Activated effector memory CD4-positive, alpha-beta T cell treated with anti-CD3 and anti-CD28 coated beads, Interleukin-2, amount 50 U/mL, for 16 hours (primary cell): Measurements from ENCODE around the gene PLAC9.
A peak's percentile ranks its signal among the peaks of the same experiment; 100 is the strongest.

Experiments used
- DNase-seq: peaks from one replicate; pipeline ENCODE4 v3.0.0-alpha.2; 2020

PLAC9 gene

DNA sequence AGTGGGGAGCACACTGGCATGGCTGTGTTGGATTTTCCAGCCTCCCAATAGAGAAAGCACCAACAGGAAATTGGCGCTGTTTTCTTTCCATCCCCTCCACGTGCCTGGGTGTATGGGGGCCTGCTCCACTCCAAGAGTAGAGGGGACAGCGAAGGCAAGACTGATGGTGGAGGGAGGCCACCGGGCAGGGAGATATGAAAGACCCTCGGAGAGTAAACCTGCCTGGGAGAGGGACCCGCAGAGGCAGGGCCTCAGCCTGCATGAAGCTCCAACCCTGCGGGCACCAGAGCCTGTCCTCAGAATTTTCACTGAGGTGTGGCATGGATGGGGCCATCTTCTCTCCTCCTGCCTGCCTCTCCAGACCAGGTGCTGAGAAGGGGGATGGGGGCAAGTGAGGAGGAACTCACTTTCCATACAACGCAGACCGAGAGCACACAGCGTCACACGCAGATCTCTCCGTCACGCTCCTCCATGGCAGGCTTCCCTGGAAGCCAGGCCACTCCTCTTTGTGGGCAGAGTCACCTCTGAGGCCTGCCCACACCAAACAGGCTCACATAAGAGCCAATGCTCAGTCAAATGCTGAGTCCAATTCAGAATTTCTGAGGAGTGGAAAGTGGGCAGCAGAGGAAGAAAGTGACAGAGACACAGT is 54.0 kb downstream of the PLAC9 start:
- DNase-seq: peak; percentile 63

DNA sequence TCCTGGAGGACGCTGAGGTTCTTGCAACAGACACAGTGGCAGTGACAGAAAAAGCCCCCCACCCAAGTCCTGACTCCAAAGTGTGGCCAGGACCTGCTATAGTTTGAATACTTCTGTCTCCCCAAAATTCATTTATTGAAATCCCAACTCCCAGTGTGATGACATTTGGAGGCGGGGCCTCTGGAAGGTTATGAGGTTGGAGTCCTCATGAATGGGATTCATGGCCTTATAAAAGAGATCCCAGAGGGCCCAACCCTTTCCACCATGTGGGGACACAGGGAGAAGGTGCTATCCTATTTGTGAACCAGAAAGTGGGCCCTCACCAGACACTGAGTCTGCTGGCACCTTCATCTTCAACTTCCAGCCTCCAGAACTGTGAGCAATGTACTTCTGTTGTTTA is 54.5 kb downstream of the PLAC9 start:
- DNase-seq: no peak

DNA sequence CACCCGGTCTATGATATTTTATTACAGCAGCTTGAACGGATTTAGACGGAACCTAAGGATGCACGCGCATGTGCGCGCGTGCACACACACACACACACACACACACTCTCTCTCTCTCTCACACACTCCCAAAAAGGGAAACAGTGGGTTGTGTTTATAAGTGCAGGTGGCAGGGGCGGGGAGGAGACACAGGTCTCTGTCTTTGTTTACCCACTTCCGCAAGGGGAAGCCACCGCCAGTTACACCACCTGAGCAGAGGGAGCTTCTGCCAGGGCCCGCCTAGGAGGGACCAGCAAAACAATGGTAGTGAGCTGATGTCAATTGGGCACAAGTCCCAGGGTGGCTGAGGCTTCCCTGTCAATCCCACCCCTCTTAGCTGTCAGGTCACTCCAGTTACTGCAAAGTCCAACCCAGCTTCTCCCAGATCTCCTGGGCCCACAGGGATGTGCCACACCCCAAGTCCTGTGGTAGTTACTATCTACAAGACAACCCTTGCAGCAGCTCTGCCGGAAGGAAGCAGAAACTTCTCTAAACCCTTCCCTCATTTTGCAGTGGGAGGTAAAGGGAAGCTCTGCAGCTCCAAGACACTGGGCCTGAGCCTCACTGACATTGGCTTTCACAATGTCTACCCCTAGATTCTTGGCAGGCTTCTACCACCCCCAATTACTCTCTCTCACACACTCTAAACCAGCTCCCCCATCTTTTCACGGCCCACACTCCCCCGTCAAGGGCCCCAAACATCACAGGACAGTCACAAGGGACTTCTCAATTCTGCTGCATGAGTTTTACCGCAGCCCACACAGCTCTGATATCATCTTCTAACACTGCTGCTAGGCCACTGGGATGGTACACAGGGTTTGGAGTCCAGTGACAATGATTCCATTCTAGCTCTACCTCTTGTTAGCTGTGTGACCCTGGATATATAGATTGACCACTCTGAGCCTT is 55.2 kb downstream of the PLAC9 start:
- DNase-seq: peak; percentile 89

DNA sequence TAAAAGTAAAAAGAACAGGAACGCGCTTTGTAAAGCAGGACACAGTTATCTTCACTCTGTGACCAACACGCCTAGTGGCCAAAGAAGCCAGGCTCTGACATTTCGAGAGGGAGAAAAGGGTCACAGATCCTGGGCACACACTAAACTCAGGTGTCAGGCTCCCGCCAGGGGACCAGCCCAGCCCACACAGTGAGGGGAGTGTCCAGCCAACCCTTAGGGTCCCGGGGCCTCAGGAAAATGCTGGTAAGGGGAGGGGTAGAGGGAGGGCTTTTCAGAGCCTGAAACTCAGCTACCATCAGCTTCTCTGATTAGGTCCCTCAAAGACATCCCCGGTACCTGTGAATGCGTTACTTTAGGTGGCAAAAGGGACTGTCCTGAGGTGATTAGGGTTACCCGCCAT is 56.2 kb downstream of the PLAC9 start:
- peak; percentile 56 for DNase-seq

DNA sequence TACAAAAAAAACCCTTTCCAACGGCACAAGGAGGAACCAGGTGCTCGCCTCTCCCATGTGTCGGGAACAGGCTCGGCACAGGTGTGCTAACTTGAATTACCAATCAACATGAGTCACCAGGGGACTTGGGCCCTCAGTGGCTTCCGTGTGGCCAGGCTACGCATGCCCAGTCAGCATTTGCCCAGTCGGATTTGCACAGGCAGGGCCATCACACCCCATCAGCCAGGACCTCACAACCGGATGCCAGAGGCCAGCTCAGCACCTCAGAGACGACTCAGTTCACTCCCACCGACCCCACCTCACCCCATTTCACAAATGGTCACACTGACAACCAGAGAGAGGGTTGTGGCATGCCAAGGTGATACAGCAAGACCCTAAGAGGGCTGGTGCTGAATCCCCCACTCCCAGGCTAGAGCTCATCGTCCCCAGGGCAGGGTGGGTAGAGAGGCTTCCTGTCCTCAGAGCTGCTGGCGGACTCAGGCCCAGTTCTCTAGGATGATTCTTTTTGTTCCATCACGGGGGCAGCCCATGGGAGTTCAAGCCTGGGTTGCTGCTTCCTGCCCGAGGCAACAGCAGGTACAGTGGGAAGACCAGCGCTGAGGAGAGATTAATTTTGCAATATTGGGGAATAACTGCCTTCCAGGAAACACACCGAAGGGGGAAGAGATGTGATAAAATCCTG is 59.2 kb downstream of the PLAC9 start:
- DNase-seq: peak; percentile 64

DNA sequence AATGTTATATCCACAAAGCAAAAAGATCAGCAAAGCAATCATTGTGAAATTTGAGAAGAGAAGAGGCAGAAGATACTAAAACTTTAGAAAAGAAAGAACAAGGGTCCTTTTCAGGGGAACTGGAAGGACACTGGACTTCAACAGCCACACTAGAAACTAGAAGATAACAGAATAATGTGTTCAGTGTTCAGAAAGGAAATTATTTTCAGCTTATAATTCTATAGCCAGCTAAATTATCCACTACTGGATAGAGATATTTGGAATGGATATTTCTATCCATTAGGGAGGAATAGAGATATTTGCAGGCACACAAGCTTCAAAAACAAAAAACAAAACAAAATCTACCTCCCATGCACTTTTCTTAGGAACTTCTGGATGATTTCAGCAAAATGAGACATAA is 60.0 kb downstream of the PLAC9 start:
- DNase-seq: no peak

DNA sequence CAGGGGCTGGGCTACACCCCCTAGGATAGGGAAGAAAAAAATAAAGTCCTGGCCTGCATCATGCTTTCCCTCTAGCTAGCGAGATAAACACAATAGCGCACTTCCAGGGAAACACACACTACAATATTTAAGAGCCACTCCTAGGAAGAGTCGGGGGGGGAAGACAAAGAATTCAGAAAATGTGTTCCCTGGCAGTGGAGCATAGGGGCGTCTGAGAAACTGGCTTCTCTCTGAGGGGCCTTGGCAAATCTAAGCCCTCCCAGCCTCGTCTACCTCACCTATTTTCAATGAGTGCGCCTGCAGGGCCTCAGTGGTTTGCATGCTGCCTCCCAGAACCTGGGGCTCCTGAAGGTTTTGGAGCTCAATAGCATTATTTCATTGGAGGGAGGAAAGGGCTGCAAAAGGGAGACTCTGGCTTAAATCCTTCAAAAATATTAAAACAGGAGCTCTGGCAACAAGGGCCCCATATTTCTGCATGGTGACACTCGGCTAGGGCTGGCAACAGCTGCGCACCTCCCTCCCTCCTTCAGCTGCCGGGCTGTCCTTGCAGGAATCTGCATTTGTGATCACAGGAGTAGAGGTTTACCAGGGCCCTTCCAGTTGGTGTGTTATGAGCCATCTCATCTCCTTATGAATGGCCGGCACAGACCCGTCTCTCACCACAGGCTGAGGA is 62.0 kb downstream of the PLAC9 start:
- DNase-seq: peak; percentile 37
